ENCODE data around the gene CFAP92.

DNA sequence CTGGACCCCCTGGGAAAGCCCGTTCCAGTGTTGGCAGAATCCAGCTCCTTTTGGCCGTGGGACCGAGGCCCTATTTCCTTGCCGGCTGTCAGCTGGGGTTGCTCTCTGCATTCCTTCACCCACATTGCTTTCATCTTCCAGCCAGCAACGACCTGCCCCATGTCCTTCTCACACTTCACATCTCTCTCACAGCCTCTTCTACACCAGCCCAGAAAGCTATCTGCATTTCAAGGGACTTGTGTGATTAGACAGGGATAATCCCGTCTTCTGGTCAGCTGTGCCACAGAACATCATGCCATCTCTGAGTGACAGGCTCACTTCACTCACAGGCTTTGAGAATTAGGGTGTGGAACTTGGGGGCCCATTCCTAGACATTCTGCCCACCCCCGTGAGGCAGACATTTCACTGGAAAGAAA is 23.6 kb upstream of the CFAP92 start:
- TF ChIP-seq, protein P1, sequence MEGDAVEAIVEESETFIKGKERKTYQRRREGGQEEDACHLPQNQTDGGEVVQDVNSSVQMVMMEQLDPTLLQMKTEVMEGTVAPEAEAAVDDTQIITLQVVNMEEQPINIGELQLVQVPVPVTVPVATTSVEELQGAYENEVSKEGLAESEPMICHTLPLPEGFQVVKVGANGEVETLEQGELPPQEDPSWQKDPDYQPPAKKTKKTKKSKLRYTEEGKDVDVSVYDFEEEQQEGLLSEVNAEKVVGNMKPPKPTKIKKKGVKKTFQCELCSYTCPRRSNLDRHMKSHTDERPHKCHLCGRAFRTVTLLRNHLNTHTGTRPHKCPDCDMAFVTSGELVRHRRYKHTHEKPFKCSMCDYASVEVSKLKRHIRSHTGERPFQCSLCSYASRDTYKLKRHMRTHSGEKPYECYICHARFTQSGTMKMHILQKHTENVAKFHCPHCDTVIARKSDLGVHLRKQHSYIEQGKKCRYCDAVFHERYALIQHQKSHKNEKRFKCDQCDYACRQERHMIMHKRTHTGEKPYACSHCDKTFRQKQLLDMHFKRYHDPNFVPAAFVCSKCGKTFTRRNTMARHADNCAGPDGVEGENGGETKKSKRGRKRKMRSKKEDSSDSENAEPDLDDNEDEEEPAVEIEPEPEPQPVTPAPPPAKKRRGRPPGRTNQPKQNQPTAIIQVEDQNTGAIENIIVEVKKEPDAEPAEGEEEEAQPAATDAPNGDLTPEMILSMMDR (conservative IDR thresholded peaks at IDR 0.05 in 1 of 2, IDR thresholded peaks at IDR 0.05 in 1 of 2; ENCODE audit: extremely low read depth in 1 of 2, insufficient read depth in 1 of 2, low read depth in 1 of 2, low read length in 2 of 2), result no peak
- TF ChIP-seq EZH2 (IDR thresholded peaks at IDR 0.05; ENCODE audit: borderline replicate concordance, low read length), result no peak

Data from mammary epithelial cell (primary cell).